Testis (tissue), 2 donors: Measurements from ENCODE around the gene SACS.

Experiments
- POLR2A ChIP-seq: fragments of 450-650 bp; IDR thresholded peaks from one replicate; pipeline ENCODE4 v1.6.1; 2017; ENCODE audit warnings: antibody characterized with exemption, mild to moderate bottlenecking, moderate library complexity
- TF ChIP-seq, protein P1 (sequence below), 3 experiments: fragments of 450-650 bp in 2 of 3; fragments of 200-600 bp in 1 of 3; sonication (generic) in 1 of 3; IDR thresholded peaks; one replicate each; pipeline ENCODE4 v1.5.1; 2016 to 2019; ENCODE audit warnings: antibody characterized with exemption in 3 of 3, mild to moderate bottlenecking in 2 of 3, moderate library complexity in 1 of 3

DNA sequence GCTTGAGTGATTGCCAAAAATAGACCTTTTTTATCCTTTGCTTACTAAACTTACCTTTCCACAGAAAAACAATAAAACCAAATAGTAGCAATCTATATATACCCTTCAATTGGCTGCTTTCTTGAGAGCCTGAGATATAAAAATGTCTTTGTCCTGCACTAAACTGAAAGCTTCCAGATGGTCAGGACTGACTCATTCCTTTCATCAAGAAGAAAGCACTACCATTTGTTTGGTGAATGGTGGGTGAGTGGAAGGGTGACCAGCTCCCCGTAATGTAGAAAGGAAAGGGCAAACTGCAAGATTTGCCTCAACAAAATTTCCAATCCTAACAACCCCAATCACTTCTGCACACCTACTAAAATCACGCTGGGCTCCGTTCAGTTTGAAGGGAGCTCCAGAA lies 67.8 kb downstream of the SACS start:
- TF ChIP-seq, protein P1, sequence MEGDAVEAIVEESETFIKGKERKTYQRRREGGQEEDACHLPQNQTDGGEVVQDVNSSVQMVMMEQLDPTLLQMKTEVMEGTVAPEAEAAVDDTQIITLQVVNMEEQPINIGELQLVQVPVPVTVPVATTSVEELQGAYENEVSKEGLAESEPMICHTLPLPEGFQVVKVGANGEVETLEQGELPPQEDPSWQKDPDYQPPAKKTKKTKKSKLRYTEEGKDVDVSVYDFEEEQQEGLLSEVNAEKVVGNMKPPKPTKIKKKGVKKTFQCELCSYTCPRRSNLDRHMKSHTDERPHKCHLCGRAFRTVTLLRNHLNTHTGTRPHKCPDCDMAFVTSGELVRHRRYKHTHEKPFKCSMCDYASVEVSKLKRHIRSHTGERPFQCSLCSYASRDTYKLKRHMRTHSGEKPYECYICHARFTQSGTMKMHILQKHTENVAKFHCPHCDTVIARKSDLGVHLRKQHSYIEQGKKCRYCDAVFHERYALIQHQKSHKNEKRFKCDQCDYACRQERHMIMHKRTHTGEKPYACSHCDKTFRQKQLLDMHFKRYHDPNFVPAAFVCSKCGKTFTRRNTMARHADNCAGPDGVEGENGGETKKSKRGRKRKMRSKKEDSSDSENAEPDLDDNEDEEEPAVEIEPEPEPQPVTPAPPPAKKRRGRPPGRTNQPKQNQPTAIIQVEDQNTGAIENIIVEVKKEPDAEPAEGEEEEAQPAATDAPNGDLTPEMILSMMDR (IDR thresholded peaks at IDR 0.05) = no peak
- no peak for TF ChIP-seq POLR2A
